ENCODE results near the gene PCP4.

PCP4 gene

GRCh38 chr21:39904457-39904856, 37.2 kb downstream of the PCP4 start:
- no peak for TF ChIP-seq CTCF (conservative IDR thresholded peaks at IDR 0.05)

GRCh38 chr21:39908265-39908923, 41.2 kb downstream of the PCP4 start:
- TF ChIP-seq CTCF (conservative IDR thresholded peaks at IDR 0.05), result no peak
- H3K27ac ChIP-seq, result no peak overlapping the region

More at GRCh38 chr21:39904457-39904856, 37.2 kb downstream of the PCP4 start:
- H3K27ac ChIP-seq, result no peak overlapping the region

GRCh38 chr21:39911286-39912199, 44.3 kb downstream of the PCP4 start:
- H3K27ac ChIP-seq, result no peak overlapping the region
- TF ChIP-seq CTCF (conservative IDR thresholded peaks at IDR 0.05), result peak; percentile 73

GRCh38 chr21:39913706-39914305, 46.6 kb downstream of the PCP4 start:
- no peak overlapping the region for H3K27ac ChIP-seq
- no peak for TF ChIP-seq CTCF (conservative IDR thresholded peaks at IDR 0.05)

GRCh38 chr21:39915881-39916280, 48.6 kb downstream of the PCP4 start:
- H3K27ac ChIP-seq, result no peak overlapping the region
- no peak for TF ChIP-seq CTCF (conservative IDR thresholded peaks at IDR 0.05)

GRCh38 chr21:39918558-39918957, 51.3 kb downstream of the PCP4 start:
- no peak overlapping the region for H3K27ac ChIP-seq

More at GRCh38 chr21:39918558-39918957, 51.3 kb downstream of the PCP4 start:
- TF ChIP-seq CTCF (conservative IDR thresholded peaks at IDR 0.05), result no peak
